GM10847 (cell line): ENCODE results near the gene OR2M4.

Experiments used
- POLR2A ChIP-seq: IDR thresholded peaks from 2 replicates; pipeline ENCODE4 v1.6.1; 2011; ENCODE audit not compliant: insufficient read length; ENCODE audit errors: extremely low read depth

Gene OR2M4, protein sequence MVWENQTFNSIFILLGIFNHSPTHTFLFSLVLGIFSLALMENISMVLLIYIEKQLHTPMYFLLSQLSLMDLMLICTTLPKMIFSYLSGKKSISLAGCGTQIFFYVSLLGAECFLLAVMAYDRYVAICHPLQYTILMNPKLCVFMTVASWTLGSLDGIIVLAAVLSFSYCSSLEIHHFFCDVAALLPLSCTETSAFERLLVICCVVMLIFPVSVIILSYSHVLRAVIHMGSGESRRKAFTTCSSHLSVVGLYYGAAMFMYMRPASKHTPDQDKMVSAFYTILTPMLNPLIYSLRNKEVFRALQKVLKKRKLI

DNA sequence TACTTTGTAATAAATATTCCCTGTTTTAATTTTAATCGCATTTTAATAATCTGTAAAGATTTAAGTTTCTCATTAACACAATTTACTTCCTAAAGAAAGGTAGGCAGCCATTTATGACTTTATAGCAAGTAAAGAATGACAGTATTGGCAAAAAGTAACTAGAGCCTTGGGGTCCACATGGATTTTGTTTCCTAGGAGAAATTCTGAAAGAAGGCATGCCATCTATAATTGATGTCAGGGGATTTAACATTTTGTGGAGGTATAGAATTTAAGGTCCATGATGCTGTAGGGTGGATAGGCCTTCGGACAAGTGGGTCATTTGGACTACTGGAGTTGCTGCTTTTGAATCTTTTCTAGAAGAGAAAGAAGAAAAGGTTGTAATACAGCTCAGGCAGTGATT, at the start of gene OR2M4:
Gene OR2M4 (plus strand): TSS at position 301 of the 400 bp plus-strand sequence. CDS start 7,512 bp downstream, outside the sequence.
- TF ChIP-seq POLR2A: no peak

DNA sequence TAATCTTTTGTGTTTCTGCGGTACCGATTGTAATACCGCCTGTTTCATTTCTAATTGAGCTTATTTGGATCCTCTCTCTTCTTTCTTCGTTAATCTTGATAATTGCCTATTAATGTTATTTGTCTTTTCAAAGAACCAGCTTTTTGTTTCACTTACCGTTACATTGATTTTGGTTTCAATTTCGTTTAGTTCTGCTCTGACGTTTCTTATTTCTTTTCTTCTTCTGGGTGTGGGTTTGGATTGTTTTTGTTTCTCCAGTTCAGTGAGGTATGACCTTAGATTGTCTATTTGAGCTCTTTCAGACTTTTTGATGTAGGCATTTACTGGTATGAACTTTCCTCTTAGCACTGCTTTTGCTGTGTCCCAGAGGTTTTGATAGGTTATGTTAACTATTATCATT, 47.2 kb upstream of the OR2M4 start:
- no peak for TF ChIP-seq POLR2A

DNA sequence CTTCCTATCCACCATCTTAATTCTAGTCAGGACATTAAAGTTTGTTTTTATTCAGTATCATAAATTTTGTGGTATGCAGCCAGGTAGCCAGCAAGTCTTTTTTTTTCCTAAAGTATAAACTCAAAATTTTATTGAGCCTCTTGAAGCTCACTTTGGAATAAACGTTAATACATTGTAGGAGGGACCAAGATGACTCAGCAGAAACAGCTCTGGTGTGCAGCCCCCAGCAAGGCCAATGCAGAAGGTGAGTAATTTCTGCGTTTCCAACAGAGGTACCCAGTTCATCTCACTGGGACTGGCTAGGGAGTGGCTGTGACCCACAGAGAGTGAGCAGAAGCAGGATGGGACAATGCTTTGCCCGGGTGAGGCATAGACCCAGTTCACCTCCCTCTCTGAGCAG, 43.9 kb upstream of the OR2M4 start:
- no peak for TF ChIP-seq POLR2A

DNA sequence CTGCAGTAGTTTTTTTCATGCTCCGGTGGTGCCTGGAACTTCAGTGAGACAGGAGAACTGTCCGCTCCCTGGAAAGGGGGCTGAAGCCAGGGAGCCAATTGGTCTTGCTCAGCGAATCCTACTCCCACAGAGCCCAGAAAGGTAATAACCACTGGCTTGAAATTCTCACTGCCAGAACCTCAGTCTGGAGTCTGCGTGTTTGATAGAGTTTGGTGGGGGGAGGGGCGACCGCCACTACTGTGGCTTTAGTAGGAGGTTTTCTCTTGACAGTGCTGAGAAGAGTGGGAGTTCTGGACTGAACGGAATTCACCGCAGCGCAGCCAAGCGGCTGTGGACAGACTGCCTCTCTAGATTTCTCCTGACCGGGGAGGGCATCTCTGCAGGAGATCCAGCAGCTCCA, 42.2 kb upstream of the OR2M4 start:
- no peak for TF ChIP-seq POLR2A

DNA sequence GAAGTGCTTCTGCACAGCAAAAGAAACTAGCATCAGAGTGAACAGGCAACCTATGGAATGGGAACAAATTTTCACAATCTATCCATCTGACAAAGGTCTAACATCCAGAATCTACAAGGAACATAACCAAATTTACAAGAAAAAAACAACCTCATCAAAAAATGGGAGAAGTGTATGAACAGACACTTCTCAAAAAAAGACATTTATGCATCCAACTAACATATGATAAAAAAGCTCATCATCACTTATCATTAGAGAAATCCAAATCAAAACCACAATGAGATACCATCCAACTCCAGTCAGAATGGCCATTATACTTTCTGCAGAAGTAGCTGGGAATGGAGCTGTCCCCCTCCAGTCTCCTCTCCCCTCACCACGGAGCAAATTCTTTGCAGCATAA, 37.1 kb upstream of the OR2M4 start:
- no peak for TF ChIP-seq POLR2A

DNA sequence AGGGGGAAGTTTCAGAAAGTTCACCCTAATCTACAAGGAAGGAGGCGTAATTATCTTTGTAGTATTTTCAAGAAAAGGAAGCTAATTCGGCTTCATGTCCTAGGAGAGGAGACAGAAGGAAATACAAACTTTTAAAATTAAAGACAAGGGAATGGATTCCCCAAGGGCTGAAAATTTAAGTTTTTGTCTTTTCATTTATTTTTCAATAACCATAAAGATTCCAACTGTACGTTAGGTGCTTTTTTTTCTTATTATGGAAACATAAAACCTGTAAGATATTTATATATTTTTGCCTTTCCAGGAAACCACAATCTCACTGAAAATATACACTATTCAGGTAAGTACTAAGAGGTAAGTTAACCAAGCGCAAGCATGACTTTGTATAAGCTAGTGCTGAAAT, 34.3 kb upstream of the OR2M4 start, which contains the start of gene OR2M3:
Gene OR2M3 (plus strand): TSS at position 301 of the 400 bp plus-strand sequence. CDS start 5,803 bp downstream, outside the sequence.
- TF ChIP-seq POLR2A: no peak

DNA sequence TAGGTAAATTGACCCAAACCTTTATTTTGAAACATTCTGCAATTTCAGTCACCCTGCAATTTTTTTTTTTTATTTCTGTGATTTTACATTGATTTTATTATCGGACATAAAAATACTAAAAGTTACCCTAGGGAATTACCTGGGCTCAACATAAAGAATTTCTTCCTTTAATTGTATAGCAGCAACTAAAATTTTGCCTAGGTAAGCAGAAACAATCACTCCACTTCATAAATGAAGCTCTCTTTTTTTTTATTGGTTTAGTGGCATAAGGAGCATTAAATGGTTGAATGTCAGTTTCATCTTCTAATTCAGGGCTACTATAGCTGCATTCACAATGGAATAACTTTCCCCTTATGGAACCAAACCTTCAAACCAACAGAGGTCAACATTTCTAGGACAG, 15.3 kb upstream of the OR2M4 start:
- no peak for TF ChIP-seq POLR2A

DNA sequence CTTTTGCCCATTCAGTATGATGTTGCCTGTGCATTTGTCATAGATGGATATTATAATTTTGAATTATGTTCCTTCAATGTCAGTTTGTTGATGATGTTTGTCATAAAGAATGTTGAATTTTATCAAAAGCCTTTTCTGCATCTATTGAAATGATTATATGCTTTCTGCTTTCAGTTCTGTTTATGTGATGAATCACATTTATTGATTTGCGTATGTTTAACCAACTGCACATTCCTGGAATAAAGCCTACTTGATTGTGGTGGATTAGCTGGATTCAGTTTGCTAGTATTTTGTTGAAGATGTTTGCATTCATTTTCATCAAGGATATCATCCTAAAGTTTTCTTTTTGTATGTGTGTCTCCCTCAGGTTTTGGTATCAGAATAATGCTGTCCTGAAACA, 5.7 kb upstream of the OR2M4 start:
- TF ChIP-seq POLR2A: no peak

DNA sequence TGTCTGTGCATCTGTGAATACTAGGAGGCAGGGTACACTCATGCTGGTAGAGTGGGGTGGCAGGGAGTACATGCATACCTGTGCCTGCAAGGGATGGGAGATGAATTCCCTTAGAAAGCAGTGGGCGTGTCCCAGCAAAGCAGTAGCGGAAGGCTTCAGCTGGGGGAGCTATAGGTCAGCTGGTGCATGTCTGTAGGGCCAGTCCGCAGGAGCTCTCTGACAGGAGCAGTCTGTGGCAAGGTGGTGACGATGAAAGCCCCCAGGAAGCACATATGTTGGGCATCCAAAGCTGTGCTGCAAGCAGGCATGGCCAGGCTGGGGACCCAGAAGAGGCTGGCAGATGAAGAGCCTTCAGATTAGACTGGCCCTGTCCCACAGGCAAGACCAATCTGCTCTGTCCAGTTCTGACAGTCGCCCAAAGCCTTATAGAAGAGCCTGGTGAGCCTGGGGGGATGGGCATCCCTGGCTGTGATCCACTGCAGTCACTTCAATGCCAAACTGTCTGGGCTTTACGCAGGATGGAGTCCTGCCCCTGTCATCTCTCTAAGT, 1.8 kb upstream of the OR2M4 start:
- no peak for TF ChIP-seq POLR2A

DNA sequence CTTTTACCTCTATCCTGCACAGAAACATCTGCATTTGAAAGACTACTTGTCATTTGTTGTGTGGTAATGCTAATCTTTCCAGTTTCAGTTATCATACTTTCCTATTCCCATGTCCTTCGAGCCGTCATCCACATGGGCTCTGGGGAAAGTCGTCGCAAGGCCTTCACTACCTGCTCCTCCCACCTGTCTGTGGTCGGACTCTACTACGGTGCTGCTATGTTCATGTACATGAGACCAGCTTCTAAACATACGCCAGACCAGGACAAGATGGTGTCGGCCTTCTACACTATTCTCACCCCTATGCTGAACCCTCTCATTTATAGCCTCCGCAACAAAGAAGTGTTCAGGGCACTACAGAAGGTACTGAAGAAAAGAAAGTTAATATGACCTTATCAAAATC, 8.3 kb downstream of the OR2M4 start:
- TF ChIP-seq POLR2A: no peak

DNA sequence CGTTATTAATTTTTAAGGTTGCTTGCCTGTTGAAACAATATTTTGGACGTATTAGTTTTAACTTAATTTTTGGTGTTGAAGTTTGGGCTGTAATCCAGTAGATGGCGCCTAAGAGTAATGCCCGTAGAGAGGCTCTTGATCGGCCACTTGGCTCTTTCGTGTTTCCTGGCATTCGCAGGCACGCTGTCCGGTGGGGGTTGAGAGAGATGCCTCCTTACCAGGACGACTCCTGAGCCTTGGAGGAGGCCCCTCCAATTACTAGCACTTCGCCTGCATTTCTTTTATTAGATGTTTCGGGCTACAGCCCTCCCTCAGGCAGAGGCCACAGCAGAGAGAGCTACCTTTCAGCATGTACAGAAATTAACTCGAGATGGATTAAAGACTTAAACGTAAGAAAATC, 12.0 kb downstream of the OR2M4 start:
- no peak for TF ChIP-seq POLR2A

DNA sequence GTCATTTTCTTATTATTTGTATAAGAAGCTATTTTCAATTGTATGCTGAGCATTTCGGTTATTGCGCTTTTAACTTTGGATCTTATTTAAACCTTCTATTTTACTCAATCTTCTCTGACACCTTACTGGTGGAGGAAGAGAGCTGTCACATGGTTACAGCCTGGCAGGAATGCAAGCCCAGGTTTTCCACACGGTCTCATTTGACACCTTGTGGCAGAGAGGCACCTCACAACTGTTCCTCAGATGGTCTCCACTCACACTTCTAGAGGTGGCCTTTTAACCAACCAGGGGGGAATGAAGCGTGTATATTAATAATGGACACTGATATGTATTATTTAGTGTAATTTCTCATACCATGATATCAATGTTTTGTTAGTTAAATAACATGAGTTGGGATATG, 37.0 kb downstream of the OR2M4 start:
- no peak for TF ChIP-seq POLR2A

DNA sequence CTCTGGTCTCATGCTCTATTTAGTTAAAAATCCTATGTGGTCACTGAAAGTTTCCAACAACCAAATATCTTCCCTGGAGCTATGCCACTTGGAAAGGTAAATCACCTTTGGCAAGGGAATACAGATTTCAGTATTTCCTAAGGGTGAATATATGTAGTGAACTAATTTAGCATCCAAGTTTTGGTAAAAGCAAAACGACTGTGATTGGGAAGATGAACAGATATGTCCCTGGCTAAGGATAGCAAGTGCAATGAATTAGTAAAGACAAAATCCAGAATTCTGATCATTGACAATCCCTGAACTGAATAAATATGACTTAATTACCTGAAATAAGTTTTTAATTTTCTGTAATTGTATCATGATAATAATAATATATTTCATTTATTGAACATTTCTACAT, 46.7 kb downstream of the OR2M4 start, which contains the start of gene OR2T33:
Gene OR2T33 (minus strand): TSS at position 101 of the 400 bp plus-strand sequence. CDS start 4,162 bp downstream, outside the sequence.
- no peak for TF ChIP-seq POLR2A

DNA sequence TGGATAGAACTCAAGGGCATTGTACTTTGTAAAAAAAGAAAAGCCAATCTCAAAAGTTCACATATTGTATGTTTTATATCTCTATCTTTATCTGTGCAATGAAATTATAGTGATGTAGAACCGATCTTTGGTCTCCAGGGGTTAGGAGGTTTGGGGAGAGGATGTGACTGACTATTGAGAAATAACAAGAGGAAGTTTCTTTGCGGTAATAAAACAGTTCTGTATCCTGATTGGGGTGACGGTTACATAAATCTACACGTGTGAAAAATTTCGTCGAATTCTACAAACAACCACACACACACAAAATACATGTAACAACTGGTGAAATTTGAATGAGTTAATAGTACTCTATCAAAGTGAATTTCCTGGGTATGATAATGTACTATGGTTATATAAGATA, 57.2 kb downstream of the OR2M4 start:
- no peak for TF ChIP-seq POLR2A
